ENCODE data around the gene ASL.
"Not testable (repeated sequence)": the region's sequence is repeated elsewhere in the genome, so short reads cannot be mapped to it uniquely, and the experiment has no call there.

DNA sequence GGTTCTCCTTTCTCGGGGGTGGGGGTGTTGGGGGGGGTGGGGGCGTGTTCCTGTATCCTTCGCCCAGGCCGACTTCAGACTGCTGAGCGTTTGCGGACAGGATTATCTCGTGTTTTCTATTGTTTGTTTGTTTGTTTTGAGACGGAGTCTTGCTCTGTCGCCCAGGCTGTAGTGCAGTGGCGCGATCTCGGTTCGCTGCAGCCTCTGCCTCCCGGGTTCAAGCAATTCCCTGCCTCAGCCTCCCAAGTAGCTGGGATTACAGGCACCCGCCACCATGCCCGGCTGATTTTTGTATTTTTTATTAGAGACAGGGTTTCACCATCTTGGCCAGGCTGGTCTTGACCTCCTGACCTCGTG is 31.1 kb upstream of the ASL start:
- TF ChIP-seq CTCF (IDR thresholded peaks at IDR 0.05; ENCODE audit: low read depth, low read length); POLR2A (IDR thresholded peaks at IDR 0.05; ENCODE audit: extremely low read depth, insufficient read length); MYC (IDR thresholded peaks at IDR 0.05; ENCODE audit: low read depth, low read length): not testable (repeated sequence)

Measured in NB4 (cell line).